HG03520 (cell line): Measurements from ENCODE around the gene HRH2.
"Not testable (repeated sequence)": the region's sequence is repeated elsewhere in the genome, so short reads cannot be mapped to it uniquely, and the experiment has no call there.

Experiments used
- ATAC-seq: cut with Tn5 transposase; IDR thresholded peaks from one replicate; pipeline ENCODE4 v1.9.1; 2021; ENCODE audit warnings: mild to moderate bottlenecking, moderate library complexity; ENCODE audit not compliant: unreplicated experiment

HRH2 gene

DNA sequence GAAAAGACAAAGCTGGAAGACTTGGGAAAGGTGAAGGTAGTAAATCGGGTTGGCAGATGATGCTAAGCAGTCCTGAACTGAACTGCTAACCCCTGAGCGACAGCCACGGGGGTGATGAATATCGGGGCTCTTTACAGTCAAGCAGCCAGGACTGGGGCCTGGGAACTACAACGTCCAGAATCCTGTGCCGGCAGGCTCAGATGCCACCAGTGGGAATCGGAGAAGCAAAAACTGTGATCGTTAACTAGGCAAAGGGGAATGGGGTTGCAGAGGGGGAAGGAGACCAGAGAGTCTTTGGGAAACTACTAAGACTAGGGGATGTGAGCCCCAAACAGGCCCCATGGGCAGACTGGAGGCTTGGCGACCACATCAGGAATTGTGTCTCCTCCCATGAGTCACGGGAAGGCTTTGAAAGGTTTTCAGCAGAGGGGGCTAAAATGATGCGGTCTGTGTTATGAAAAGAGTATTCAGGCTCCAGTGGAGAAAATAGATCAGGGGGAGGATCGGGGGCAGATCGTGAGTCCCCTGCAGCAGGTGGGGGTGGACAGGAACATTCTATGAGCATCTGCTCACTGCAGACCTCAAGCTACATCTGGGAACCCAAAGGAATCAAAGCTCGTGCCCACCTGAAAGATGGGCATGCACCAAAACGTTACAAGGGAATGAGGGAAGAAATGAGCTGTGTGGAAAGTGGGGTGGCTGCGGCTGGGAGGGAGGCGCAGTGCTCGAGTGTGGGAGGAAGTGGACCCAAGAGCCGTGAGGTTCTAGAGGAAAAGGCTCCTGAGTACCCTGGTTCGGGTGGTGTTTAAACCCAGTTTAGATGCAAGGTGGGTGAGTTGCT is 53.8 kb downstream of the HRH2 start:
- no peak for ATAC-seq

DNA sequence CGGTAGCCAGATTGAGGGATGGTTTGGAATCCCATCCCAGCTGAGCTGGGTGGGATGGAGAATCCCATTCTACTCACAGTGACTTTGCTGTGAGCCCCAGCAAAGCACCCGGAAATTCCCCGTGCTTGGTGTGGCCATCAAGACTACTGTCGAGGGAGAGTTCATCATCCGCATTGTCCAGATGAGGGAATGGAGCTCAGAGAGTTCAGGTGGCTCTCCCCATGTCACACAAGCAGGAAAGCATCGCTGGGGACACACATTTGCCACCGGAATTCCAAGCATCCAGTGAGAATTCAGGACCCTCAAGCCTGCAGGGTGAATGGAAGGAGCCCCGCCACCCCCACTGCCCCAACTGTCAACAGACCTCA is 54.4 kb downstream of the HRH2 start:
- no peak for ATAC-seq

DNA sequence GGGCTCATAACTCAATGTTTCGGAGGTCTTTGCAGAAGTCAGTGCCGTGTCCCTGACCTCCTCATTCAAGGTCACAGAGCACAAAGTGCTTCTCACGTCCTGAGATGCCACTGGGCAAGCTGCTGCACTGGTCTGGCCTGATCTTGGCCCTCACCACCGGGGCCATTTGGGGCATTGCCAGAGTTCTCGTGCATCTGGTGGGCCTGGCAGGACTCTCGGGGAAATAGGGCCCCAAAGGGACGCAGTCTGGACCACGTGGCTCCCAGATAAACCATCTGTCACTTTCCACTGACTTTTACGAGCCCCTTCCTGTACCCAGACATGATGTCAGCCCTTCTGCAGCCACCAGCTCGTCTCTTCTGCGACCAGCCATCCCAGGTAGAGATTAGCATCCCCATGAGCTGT is 54.8 kb downstream of the HRH2 start:
- ATAC-seq: no peak

DNA sequence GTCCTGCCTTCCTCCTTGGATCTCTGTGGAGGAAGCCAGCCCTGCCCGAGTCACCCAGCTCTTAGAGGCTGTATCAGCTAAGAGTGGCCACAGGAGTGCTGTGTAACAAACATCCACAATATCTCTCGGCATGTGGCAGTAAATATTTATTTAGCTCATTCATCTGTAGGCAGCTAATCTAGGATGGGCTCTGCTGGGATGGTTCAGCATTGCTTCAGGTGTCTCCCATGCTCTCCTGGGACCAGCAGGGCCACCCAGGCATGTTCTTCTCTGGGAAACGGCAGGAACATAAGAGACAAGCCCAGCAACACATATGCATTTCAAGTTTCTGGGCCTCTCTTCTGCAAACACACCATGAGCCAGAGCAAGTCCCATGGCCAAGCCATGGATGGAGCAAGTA is 56.1 kb downstream of the HRH2 start:
- ATAC-seq: no peak

DNA sequence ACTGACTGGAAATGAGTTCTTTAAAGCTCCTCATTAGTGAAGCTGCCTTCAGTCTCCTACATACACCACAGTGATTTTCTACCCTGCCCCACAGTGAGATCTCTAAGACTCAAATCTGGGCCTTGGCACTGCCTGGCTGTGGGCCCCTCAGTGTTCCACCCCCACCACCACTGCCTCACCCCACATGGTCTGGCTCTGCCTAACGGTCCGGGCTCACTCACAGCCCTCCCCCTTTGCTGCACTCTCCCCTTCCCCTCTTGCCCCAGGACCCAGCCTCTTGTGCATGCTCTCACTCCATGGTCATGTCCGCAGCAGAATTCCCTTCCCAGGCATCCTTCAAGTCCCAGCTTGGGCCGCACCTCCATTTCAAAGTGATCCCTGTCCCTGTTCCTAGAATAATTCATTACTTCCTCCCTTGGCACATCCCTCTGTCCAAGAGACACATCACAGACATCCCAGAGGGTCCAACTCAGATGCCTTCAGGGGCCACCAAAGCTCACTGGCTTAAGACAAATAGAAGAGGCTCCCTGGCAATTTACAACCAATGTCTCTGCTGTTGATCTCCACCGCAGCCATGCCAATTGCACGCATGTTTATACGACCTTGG is 56.7 kb downstream of the HRH2 start:
- no peak for ATAC-seq

DNA sequence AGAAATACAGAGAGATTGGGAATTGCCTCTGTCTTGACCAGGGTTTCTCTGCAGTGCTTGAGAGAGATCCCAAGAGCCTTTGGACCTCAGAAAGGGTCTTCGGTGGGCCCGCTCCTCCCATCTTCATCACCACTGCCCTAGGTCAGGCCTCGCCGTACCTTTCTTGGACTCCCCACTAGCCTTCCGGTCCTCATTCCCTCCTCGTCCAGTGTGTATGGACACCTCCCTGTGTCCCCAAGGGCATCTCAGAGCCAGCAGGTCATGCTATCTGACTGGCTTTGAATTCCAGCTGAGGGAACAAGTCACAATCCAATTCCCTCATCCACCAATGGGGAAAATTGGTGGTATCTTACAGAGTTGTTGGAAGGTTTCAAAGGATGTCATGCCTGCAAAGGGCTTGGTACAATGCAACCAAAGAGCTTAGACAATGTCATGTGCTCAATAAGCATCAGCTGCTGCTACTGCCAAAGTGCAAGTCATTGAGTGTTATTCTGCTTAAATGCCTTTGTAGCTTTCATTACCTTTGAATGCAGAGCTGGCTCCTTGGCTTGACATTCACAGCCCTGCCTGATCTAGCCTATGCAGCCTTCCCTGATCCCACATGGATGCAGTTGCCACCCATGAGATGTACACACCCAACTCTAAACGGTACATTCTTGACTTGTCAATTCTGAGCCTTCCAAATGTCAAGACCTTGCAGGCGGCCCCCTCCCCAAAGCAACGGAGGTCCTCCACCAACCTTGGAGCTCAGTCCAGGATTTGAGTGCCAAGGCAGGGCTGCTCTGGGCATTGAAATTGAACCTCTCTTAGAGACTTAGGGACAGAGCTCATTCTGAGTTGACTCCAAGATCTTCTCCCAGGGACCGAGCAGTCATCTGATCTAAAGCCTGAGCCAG is 58.0 kb downstream of the HRH2 start:
- ATAC-seq: no peak

- no peak for ATAC-seq
Observed at GRCh38 chr5:175717837-175718236, 60.0 kb downstream of the HRH2 start.

- ATAC-seq: no peak
Observed at GRCh38 chr5:175718401-175719108, 60.7 kb downstream of the HRH2 start.

GRCh38 chr5:175719109-175719432 is 61.2 kb downstream of the HRH2 start:
- not testable (repeated sequence) for ATAC-seq

DNA sequence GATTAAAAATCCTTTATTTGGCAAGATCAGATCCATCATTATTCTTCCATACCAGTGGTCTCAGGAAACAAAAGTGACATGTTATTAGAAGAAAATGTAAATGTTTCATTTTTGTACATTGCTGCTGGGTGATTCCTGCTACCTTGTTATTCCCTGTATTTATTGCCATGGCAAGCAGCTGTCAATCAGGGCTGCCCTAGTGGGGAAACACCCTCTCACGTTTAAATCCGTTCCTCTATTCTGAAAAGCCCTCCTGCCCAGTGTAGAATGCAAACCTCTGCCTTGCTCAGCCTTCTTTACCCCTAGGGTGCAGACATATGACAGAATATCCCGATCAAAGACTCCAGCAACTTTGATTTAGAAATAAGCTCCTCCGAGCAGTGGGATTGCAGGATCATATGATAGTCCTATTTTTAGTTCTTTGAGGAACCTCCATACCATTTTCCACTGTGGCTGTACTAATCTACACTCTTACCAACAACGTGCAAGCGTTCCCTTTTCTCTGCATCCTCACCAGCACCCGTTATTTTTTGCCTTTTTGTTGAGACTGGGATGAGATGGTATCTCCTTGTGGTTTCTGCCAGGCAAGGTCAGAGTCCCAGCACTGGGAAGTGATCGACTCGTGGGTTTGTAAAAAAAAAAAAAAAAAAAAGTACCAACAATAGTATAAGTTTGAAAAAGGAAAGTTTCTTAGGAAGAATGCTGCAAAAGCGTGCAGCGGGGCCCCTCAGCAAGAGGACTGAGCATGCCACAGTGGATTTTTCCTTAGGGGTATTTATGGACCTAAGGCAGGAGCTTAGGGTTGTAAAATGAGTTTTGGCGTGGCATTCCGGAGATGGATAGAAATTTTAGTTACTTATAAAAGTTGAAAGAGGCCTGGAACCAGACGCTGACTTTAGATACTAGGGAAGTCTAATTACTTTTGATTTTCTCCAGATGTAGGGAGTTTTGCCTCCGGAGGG is 66.7 kb downstream of the HRH2 start:
- no peak for ATAC-seq

GRCh38 chr5:175728316-175728715 is 70.4 kb downstream of the HRH2 start:
- no peak for ATAC-seq

DNA sequence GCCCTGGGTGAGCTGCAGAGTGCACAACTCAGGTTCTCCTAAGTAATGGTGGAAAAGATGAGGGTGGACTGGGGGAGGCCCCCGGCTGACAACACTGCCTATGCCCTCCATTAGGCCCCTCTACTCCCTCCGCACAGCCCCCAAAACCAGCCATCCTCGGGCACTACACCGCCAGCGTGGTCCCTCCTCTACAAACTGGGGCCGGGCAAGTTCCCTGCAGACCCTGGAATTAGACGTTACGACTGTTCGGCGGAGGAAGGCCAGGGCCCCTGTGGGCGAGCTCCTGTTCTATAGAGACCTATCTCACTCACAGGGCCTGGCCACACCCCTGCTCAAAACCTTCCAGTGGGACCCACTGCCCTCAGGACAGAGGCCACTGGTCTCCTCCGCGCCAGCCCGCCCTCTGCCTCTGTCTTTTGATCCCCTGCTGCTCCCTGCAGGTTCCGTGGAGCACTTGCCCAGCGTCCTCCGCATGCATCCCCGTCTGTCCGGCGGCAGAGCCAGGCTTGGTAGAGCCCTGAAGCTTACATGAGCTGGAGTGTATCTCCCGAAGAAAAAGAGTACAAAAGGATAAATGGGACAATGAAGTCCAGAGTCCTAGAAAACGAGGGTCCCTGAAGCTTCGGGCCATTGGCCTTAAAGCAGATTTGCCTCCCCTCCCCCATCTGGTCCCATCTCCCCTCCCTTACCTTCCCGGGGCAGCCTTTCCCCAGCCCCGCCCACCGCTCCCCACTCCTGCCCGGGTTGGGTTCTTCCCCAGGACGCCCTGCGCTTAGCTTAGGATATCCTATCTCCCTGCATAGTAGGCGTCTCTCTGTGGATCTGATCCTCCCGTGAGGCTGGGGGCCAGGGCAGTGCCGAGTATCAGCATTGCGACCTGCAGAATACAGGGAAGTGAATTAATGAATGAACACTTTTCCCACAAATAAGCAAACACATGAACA is 71.3 kb downstream of the HRH2 start:
- no peak for ATAC-seq

DNA sequence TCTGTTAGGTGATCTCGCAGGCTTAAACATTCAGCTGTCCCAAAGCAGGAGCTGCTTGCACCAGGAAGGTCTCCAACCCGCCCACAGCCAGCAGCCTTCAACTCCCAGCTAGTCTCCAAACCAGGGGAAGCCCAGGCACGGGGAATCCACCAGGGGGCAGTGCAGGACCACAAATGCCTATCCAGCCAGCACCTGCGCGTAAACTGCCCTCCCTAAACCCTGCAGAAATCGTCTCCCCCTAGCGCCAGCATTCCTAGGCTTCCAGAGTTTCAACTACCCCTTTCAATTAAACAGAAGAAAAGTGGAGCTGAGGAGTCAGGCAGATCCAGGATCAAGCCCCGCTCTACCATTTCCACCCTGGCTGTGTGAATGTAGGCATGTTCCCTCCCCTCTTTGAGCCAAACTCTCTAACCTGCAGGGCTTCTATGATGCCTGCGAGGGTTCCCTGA is 72.0 kb downstream of the HRH2 start:
- no peak for ATAC-seq

- ATAC-seq: no peak
Observed at GRCh38 chr5:175731172-175731571, 73.3 kb downstream of the HRH2 start.

DNA sequence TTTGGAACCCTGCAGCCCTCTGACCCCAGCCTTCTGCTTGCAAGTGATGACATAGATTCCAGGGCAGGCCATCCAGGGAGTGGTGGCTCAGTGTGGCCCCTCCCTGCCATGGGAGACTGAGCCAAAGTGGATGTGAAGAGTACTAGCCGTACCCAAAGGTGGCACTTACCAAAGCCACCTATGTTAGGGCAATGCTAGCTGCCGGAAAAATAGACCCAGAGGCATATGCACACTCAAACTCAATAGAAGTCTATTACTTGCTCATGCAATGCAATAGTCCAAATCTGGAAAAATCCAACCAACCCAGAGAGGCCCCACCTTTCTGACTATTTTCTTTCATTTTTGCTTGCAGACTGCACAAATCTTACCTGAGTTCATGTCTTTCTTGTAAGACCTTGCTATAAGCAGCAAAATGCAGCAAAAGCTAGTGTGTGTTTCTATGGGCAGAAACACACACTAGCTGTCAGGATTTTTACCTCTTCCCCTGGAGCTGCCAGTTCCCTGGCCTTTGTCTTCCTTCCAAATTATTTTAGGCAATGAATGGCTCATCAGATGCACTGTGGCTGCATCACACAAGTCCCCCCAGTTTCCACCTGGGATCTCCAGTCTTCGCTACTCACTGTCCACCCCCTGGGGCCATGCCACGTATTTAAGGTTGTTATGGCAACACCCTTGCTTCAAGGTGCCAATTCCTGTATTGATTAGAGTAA is 74.0 kb downstream of the HRH2 start:
- no peak for ATAC-seq

GRCh38 chr5:175733017-175733416 is 75.1 kb downstream of the HRH2 start:
- no peak for ATAC-seq

DNA sequence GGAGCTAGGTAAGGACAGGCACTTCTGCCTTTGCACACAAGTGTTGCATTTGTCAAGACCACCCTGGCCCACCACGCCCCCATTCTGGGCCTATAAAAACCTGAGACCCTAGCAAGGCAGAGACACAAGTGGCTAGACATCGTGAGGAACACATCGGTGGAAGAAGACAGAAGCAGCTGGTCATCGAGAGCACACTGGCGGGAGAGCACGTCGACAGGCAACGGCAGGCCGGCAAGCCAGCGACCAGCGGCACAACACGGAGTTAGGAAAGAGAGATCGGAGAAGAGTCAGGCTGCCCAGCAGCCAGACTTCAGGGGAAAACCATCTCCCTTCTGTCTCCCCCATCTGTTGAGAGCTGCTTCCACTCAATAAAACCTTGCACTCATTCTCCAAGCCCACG is 76.1 kb downstream of the HRH2 start:
- ATAC-seq: no peak

GRCh38 chr5:175734501-175734900 is 76.6 kb downstream of the HRH2 start:
- no peak for ATAC-seq
